Measurements from ENCODE around the gene ENTR1. TPM values are rescaled to one million over a fixed set of nuclear protein-coding genes. Genes with fewer than 3 reads are reported as not detected.
A peak's percentile ranks its signal among the peaks of the same experiment; 100 is the strongest.

Gene ENTR1
- total and polyA plus RNA-seq, 10 of the 15 experiments (the other 5 are each of a cell fraction or from before 2014, with no cell fraction given) = 8.2 to 96.4 (median 41.1) TPM

DNA sequence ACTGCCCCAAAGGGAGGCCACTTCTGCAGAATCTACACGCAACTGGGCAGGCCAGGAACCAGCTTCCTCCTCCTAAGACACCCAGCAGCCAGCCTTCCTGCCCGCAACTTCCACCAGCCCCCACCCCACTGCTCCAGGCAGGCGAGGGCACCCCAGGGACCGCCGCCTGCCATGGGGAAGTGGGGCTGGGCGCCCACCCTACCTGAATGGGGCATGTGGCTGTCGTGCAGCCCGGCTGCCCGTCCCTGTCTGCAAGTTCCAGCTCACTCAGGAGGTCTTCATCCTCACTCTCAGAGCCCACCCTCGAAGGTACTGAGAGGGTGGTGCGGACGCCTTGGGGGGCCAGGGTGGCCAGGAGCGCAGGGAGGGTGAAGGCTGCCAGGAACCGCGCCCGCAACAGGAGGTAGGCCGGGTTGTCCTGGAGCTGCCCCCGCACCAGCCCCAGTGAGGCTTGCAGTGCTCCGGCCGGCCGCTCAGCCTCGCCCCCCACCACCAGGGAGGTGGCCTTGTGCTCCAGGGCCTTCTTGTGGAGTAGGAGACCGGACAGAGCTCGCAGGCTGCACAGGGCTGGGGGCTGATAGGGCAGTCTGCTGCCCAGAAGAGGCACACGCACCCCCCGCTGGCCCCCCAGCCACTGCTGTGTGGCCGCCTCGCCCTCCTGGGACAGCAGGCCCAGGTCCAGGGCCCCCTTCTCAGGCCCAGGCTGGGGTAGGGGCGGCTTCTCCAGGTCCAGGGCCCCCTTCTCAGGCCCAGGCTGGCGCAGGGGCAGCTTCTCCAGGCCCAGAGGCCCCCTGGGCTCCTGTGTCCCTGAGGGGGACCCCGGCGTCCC lies 32.9 kb downstream of the ENTR1 start:
- ATAC-seq (no peak), FAIRE-seq (no peak), DNase-seq (ENCODE audit: low read depth, low spot score) (no peak)
- RAD21 ChIA-PET (ENCODE audit: unreplicated experiment) = no interaction called here
- H3K36me3 ChIP-seq (ENCODE audit: control insufficient read depth in 2 of 2, insufficient read depth in 2 of 2, low read length in 1 of 2) = peaks cover 0 to 24% of the 10 kb centered on the region in 2 experiments; a peak in 3 of 4 replicates
- no peaks in the 10 kb centered on the region for H3K79me2 ChIP-seq (ENCODE audit: control insufficient read depth, insufficient read depth, low read length)
- H3K4me2 ChIP-seq (ENCODE audit: control insufficient read depth, insufficient read depth) = no peak overlapping the region
- CTCF ChIA-PET = no interaction called here
- POLR2A ChIA-PET = no interaction called here
- no peaks in the 10 kb centered on the region for H3K4me1 ChIP-seq (ENCODE audit: control insufficient read depth, insufficient read depth, low read length)
- no peak overlapping the region for H3K4me3 ChIP-seq
- H3K27ac ChIP-seq (ENCODE audit: control insufficient read depth, insufficient read depth) = no peak overlapping the region
- H3K27me3 ChIP-seq (replicated peaks in 1 of 2; ENCODE audit: control insufficient read depth in 2 of 2, insufficient read depth in 2 of 2, low read length in 1 of 2) = no peaks in the 10 kb centered on the region
- SMC1A ChIA-PET (ENCODE audit: uncharacterized antibody, unreplicated experiment) = no interaction called here
- no TSS peak for BruUV-seq (replicated peaks)
- in situ Hi-C loops (cut with MboI) (no loop called here), intact Hi-C loops (cut with micrococcal nuclease; ENCODE audit: unreplicated experiment) (no loop called here)
- no peaks in the 10 kb centered on the region for H3K9me3 ChIP-seq (replicated peaks; ENCODE audit: control insufficient read depth, insufficient read depth, low read length)
- no peak overlapping the region for H3K9ac ChIP-seq (ENCODE audit: control insufficient read depth, insufficient read depth, low read length)
- no peaks in the 10 kb centered on the region for H4K20me1 ChIP-seq (ENCODE audit: control insufficient read depth, insufficient read depth)
- peak; percentile 40 for TF ChIP-seq POLR2A (IDR thresholded peaks at IDR 0.05; ENCODE audit: low read depth, low read length)
- no peak for TF ChIP-seq SP1 (IDR thresholded peaks at IDR 0.05; ENCODE audit: low read depth, low read length)
- TF ChIP-seq USF1 (IDR thresholded peaks at IDR 0.05; ENCODE audit: borderline replicate concordance, extremely low read length, insufficient read depth, low read depth, low read length) = peak; percentile 7
- TF ChIP-seq E2F8 (IDR thresholded peaks at IDR 0.05; ENCODE audit: low read depth, partially characterized antibody) = no peak
- TF ChIP-seq ASH2L (IDR thresholded peaks at IDR 0.05; ENCODE audit: borderline replicate concordance, low read depth) = no peak
- TF ChIP-seq TAF1 (IDR thresholded peaks at IDR 0.05; ENCODE audit: borderline replicate concordance, low read depth, low read length) = no peak
- TF ChIP-seq CEBPZ (IDR thresholded peaks at IDR 0.05; ENCODE audit: low read depth, low read length) = no peak
- TF ChIP-seq RELB (IDR thresholded peaks at IDR 0.05; ENCODE audit: low read depth) = no peak
- TF ChIP-seq ZBTB33 (IDR thresholded peaks at IDR 0.05) = no peak
- no peak for TF ChIP-seq ZBED1 (IDR thresholded peaks at IDR 0.05; ENCODE audit: borderline replicate concordance)
- no peak for TF ChIP-seq PML (IDR thresholded peaks at IDR 0.05; ENCODE audit: low read length)
- no peak for TF ChIP-seq YBX1 (IDR thresholded peaks at IDR 0.05)
- no peak for TF ChIP-seq TCF12 (IDR thresholded peaks at IDR 0.05; ENCODE audit: low read depth, low read length)
- 82% methylated on average over 32 of the region's 32 CpGs for WGBS (ENCODE audit: insufficient coverage, insufficient replicate concordance, low lambda C conversion rate, missing lambda C conversion rate)
- H2AFZ ChIP-seq (ENCODE audit: control insufficient read depth, low read depth, low read length) = no peak overlapping the region

Measured in GM12878 (cell line).